Measurements from ENCODE around the gene ARMC8.

Gene ARMC8

DNA sequence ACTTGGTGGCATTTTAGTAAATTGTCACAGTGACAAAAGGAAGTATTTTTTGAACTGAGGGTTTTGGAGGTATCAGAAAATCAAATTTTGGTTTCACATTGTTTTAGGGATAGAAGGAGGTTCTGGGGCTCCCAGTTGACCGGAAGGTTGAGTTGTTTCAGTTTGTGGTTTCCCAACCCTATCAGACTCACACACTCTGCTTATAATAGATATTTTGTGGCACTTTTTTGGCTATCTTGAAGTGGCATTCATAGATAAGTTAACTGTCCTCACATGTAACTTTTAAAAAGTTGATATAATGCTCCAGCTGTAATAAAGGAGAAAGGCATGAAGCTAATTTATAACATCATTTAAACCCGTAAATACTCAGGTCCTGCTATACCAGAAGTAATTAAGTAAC, 12.8 kb downstream of the ARMC8 start:
- DNase-seq: no peak

DNA sequence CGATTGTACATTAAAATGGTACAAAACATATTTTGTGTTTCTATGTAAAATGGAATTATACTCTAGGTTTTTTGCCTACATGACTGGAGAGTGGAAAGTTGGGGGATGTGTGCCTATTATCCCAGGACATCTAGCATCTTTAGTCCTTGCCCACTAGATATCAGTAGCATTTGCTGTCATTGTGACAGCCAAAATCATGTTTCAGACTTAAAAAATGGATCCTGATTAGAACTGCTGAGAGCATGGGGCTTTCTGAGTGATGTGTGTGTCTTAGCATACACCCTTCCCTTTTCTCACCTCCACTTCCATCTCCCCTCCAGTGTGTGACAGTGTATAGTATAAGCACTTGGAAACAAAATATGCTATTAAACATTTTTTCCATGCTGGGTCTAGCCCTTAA, 13.3 kb downstream of the ARMC8 start:
- no peak for DNase-seq

DNA sequence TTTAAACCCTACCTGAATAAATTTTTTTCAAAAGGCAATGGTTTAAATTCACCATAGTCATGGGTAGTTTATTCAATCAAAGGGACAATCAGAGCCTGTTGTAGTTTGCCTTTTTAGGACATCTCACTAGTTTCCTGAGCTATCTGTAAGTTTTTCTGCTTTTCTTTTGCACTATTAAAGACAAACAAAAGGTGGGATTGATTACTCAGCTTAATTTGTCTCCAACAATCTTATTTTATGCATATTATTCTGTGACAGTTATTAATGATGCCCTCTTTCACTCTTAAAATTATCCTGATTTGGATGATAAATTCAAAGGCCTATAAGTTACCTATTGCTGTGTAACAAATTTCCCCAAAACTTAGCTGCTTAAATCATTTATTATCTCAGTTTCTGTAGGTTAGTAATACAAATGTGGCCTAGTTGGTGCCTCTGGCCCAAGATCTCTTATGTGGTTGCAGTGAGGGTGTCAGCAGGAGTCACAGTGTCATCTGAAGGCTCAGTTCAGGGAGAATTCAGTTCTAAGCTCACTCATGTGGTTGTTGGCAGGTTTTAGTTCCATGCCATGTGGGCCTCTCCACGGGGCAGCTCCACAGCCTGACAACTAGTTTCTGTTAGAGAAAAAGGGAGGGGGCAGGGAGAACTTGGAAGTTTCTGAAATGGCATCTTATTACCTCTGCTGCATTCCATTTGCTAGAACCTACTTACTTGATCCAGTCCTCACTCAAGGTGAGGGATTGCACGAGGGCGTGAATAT, 16.0 kb downstream of the ARMC8 start:
- no peak for DNase-seq

DNA sequence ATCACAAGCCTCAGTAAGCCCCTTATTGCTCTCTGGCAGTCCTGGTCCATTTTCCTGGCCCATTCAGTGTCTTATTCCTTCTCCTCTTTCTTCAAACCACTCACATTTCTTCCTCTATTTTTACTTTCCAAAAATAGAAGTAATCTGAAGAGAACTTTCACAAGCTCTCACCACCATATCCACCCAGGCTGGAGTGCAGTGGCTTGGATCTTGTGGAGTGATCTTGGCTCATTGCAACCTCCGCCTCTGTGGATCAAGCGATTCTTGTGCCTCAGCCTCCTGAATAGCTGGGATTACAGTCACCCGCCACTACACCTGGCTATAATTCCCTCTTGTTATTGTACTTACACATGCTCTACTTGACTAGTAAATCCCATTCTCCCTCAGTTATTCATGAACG, 16.8 kb downstream of the ARMC8 start:
- DNase-seq: no peak

DNA sequence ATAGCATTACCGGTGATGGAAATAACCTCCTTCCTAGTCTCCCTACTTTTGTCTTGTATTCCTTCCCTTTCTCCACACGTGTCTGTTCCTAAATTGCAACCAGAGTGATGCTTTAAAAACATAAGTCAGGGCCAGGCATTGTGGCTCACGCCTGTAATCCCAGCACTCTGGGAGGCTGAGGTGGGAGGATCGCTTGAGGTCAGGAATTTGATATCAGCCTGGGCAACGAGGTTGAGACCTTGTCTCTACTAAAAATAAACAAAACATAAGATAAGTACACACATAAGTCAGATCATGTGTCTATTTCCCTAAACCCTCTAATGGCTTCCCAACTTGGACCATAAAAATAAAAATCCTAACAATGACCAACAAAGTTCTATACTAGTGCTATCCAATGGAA, 18.4 kb downstream of the ARMC8 start:
- no peak for DNase-seq

DNA sequence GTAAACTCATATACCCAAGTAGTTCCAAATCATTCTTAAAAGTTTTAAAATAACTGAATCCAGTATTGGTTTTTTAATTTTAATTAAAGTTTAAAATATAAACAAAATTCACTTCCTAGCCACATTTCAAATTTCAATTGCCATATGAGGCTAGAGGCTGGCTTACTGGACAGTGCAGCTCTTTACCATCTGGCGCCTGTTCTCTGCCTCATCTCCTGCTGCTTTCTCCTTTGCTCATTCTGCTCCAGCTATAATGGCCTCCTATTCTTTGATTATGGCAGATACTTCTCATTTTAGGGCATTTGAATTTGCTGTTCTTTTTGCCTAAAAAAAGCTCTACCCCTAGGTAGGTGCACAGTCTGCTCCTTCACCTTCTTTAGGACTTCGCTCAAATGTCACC, 19.1 kb downstream of the ARMC8 start:
- no peak for DNase-seq

DNA sequence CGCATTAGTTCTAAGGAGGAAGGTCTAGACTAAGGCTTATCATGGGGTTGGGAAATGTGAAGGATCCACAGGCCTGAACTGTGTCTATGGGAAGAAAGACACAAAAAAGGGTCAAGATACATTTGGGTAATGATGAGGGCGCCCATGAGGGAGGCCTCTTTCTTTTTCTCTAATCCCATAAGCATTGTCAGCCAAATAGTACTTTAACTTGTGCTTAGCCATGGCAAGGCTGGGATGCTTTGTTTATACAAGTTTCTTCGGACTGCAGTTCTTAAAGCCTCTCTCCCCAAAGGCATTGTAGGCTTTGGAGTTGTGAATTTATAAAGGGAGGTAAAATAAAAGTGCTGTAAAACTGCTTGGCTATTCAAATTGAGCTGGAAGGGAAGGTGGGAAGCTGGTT, 23.4 kb downstream of the ARMC8 start:
- DNase-seq: no peak

DNA sequence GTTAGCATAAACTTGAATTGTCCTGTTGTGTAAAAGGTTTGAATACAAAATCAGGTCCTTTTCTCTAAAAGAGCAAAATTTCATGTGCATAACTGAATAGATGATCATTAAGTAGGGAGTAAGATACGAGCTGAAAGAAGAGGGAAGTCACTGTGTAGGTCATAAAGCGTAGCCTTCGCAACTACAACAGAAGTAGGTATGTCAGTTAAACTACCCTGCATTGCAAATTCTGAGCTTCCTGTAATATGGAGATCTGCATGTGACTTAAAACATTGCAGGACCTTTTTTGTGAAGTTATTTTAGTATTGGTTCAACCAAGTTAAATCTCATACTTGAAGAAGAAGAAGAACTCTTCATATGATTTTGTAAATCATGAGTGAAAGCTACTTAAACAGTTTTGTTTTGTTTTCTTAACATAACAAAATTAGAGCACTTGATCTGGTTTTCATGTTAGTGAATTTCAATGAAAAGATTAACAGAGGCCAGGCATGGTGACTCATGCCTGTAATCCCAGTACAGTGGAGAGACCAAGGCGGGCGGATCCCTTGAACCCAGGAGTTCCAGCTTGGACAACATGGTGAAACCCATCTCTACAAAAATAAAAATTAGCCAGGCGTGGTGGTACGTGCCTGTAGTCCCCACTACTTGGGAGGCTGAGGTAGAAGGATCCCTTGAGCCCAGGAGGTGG, 26.4 kb downstream of the ARMC8 start:
- DNase-seq: no peak

DNA sequence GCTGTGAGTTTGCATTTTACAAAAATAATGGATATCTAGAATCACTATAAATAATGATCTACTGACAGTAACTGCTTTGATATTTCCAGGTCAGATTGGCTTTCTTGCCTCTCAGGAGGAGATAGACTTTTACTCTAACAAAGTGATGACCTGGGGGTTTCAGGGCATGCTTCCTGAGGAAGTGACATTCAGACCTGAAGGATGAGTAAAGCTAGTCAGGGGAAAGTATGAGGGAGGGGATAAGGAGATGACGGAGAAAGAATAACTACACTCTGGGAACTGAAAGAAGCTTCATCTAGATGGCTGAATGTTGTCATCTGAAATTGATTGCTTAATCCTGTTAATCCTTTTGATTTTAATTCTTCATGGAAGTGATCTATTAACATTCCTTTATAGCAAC, 32.2 kb downstream of the ARMC8 start:
- DNase-seq: no peak

DNA sequence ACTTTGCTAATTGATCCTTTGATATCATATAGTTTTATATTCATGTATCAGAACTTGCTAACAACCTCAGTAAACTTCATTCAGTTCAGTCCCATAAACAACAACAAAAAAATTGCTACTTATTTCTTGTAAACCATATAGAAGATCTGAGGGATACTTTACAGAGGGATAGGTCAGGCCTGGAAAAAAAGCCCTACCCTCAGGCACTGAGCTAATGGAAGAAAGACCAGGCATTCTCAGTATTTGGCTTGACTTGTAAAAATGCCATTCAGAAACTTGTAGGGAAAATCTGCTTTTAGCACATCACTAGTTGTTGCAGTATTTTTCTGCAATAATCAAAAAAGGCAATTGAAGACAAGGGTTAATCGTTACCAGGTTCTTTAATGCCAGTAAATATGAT, 33.1 kb downstream of the ARMC8 start:
- DNase-seq: no peak

DNA sequence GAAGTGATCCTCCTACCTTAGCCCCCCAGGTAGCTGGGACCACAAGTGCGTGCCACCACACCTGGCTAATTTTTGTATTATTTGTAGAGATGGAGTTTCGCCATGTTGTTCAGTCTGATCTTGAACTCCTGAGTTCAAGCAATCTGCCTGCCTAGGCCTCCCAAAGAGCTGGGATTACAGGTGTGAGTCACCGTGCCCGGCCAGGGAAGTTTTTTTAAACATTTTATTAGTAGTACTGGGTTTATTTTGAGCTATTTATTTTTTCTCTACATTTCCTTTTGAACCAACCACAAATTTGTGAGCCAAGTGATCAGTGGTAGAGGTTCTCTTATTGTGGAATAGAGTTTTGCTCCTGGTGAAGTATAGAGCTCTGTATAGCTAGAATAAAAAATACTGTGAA, 33.7 kb downstream of the ARMC8 start:
- no peak for DNase-seq

DNA sequence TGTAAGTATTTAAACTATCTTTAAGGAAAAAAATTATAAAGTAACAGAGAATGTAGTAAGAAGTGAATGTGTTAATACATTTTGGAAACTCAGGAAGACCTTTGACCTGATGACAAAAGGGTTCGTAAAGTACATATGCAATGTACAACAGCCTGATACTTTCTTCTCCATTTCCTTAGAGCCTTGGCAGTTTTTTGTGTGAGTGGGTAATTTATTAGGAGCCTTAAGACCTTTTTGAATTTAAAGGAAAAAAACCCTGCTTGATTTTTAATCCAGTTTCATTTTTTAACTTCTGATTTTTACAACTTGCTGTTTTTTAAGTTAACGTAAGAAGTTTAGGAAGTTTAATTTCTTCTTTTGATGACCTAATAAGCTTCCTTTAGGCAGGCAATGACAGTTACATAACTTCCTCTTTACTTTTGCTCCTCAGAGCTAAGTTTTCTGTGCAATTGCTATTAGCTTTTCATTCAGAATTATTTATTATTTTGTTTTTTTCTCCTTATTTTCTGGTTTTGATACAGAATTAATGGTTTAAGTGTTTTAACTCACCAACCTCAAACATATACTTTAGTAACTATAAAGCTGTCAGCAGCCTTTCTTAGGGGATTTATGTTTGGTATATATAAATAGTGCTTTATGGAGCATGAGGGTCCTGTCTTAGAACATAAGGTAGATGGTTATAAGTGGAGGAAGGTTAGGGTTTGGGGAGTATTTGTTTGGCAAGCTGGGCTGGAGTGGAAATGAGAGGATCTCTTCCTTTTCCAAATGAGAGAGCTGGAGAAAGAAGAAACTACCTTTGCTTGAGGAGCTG, 35.2 kb downstream of the ARMC8 start:
- no peak for DNase-seq

DNA sequence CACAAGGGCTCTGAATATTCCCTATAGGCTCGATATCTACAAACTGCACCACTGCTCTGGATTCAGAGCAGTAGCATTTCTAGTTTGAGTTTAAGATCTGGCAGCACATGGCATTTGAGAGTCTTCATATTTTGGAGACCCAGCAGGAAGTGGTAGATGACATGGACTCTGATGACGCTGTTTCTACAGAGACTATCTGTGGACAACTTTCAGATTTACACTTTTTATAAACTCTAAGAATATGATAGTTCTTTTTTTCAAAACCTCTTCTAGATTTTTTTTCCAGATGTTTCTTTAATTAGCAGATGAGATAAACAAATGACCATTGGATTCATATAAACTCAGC, 35.8 kb downstream of the ARMC8 start:
- DNase-seq: no peak

DNA sequence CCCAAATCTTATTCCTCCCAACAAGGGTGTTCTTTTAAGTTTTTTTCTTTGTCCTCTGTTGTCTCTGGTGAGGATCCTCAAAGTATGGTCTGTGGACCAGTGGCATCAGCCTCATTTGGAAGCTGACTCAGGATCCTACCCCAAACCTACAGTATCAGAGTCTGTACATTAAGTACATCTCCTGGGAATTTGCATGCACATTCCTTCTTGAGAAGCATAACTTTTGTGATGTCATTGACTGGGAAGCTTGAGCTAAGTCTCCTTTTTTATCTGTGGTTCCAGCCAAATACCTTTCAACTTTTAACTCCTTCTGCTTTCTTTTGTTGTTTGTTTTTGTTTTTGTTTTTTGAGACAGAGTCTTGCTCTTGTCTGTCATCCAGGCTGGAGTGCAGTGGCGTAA, 40.5 kb downstream of the ARMC8 start:
- no peak for DNase-seq

DNA sequence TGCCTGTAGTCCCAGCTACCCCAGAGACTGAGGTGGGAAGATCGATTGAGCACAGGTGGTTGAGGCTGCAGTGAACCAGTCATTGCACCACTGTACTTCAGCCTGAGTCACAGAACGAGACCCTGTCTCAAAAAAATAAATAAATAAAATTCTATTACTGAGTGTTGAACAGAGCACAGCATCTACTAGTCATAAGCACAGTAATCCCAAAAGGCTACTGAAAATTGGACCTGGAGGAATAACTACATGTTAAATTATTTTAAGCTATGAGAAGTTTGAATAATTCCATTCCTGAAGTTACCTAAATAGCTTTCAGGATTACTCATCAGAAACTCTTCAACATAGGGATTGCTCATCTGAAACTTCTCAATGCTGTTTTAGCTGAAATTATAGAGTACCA, 43.4 kb downstream of the ARMC8 start:
- DNase-seq: no peak

DNA sequence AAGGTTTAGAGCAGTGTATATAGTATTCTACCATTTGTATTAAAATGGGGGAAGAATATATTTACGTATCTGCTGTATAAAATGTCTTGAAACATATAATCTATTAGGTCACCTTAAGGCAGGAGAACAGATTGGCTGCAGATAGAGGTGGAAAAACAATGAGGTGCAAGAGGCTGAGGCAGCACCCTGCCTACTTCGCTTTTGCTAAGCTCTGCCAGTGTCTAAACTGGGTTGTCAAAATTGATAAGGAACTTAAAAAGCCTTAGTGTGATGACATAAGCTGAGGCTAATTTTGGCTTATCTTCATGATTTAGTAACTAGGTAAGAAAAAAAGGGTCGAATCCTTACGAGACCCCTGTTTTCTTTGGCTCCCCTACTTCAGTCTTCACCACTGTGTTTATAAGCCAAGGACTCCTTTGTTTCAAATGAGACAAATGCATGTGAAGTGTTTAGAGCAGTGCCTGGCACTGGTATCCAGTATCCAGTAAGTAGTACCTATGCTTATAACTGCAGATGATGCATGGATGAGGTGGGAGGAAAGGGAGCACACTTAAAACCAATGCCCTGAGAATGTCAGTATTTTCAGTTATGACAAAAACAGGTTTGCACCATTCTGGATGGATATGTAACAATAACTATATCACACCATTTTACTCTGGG, 45.7 kb downstream of the ARMC8 start:
- DNase-seq: no peak

DNA sequence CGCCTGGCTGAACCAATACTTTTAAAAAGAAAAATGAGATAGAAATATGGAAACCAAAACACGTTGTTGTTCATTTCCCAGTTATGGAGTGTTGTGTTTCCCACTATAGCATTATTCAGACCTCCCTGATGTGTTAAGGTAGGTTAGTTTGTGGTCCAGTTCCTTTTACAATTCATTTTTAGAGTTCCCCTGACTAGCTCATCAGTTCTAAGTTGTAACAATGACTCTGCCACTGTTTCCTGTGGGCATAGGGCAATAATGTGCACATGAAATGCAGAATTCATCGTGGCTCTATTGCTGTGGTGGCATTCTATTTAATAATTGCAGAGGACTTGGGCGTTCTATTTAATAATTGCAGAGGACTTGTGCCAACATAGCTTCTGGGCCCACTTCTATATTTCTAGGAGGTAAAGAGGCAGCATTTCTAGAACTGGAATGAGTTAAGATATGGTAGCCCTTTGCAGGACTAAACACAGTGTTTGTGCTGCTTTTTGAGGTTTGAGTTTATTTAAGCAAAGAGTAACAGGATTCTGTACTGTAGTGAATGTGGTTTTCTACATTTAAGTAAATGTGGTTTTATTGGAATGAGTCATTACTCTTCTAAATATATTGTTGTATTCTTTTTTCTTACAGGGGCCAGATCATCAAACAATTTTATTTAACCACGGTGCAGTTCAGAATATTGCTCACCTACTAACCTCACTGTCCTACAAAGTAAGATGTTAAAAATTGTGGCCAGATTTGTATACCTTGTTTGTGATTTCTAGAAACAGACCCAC, 47.5 kb downstream of the ARMC8 start:
- DNase-seq: no peak

DNA sequence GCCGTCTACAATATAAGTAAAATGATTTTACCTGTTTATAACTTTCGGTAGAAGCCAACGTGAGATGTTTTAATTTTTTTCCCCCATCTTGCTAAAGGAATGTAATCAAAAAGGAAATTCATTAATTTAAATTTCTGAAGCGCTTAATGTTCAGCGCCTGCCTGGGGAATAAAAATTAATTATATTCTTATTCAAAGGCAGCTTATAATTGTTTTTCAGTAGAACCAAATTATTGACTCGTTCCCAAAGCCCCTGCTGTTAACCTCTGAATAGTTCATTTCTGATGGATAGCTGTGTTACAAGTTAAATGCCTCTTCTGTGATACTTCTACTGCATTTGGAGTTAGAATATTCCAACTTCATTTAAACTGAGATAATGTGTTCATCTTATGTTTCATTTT, 51.6 kb downstream of the ARMC8 start:
- DNase-seq: no peak

DNA sequence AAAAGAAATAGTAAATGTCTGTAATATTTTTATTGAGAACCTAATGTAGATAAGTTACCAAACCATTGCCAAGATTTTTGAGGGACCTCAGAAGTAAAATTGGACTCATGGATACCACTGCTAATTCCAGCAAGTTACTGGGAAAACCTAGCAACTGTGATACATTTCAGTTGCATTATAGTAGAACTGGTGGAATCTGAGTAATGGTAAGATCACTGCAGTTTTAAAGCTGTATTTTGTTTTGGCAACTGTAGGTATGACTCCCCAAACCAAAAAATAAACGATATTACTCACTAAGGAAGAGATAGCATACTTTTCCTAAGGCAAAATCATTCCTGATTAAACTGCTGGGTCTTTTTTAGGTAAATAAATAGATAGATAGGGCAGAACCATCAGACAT, 54.0 kb downstream of the ARMC8 start:
- no peak for DNase-seq

DNA sequence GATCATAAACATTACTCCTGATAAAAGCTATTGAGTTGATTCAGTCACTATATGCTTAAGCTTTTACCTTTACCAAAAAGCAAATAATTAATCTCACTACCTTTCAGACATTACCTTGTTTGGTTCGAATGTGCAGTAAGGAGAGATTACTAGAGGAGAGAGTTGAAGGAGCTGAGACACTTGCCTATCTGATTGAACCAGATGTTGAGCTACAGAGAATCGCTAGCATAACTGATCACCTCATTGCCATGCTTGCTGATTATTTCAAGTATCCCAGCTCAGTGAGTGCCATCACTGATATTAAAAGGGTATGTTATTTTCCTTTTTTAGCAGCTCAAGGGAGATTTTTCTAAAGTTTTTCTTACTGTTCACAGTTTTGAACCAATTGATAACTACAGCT, 54.6 kb downstream of the ARMC8 start:
- no peak for DNase-seq

DNA sequence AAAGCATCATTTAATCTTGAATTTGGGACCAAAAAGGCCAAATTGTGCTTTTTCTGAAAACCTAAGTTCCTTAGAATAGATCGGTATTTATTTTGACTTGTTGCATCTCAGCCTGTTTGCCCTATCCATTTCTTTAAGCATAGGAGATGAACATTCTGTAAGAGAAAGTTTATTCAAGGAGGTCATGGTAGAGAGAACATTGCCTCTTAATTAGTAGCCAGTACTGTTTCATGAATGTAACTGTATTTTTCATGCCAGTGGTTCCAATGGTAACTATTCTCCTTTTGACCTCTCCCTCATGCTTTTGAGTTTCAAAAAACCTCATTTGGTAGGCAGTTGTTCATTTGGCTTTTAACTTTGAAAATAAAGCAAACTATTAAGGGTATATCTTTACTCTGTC, 55.4 kb downstream of the ARMC8 start:
- no peak for DNase-seq

DNA sequence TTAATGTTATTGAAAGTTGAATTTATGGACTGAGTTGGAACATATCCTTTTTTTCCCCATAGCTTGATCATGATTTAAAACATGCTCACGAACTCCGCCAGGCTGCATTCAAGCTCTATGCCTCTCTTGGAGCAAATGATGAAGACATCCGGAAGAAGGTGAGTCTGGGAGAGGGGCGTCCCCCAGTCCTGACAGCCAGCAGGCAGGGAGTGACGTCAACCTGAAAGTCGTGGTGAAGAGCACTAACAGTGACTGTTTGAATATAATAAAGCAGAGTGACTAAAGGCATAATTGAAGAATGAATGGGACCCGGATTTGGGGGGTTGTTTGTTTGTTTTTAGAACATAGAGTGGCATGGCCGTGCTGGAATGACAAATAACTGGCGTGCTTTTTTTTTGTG, 57.9 kb downstream of the ARMC8 start:
- DNase-seq: no peak

DNA sequence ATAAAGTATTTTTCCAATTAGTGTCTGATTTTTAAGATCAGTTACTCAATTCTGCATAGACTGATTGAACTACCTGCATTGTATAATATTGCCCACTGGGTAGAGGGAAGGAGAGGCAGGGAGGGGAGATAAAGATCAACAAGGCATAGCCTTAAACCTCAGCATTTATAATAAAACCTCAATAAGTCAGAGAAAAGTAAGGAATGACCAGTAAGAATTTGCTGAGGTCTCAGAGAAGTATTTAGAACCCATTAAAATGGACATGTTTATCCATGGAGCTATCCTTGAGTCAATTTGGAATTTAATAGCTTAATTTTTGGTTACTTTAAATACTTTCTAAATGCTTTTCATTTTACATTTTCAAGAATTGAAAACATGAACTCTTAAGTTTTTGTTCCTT, 62.5 kb downstream of the ARMC8 start:
- no peak for DNase-seq
